K562 (cell line): ENCODE data around the gene KCNMB2.

Experiments
- CEBPB ChIP-seq: fragments of 450-650 bp; IDR thresholded peaks from 2 replicates; pipeline ENCODE4 v1.6.1; 2016; ENCODE audit warnings: missing genetic modification characterization, missing compliant biosample characterization
- KDM1A ChIP-seq, 2 experiments: fragments of 450-650 bp; IDR thresholded peaks; 2 replicates each; pipeline ENCODE4 v1.6.1; 2016; ENCODE audit warnings: mild to moderate bottlenecking in 2 of 2
- MYC ChIP-seq, 2 experiments: fragments of 250-450 bp in 1 of 2; sonication (Bioruptor Pico) in 1 of 2; IDR thresholded peaks; 2 replicates each; pipeline versions ENCODE4 v1.5.1 to v1.6.1; 2012 to 2021; ENCODE audit warnings: low read depth in 2 of 2, borderline replicate concordance in 1 of 2, improper control_type of control experiment in 1 of 2, low read length in 1 of 2, mild to moderate bottlenecking in 1 of 2, moderate library complexity in 1 of 2
- POLR2A ChIP-seq: fragments of 450-650 bp; conservative IDR thresholded peaks from 2 replicates; pipeline ENCODE4 v1.6.1; 2016
- RAD51 ChIP-seq: fragments of 450-650 bp; IDR thresholded peaks from 2 replicates; pipeline ENCODE4 v1.7.1; 2016; ENCODE audit warnings: low read depth, mild to moderate bottlenecking, borderline replicate concordance
- RFX5 ChIP-seq: IDR thresholded peaks from 2 replicates; pipeline ENCODE4 v1.6.1; 2011; ENCODE audit warnings: low read depth, mild to moderate bottlenecking, improper control_type of control experiment, low read length
- TCF7L2 ChIP-seq: fragments of 150-350 bp; IDR thresholded peaks from 2 replicates; pipeline ENCODE4 v1.6.1; 2016; ENCODE audit warnings: low read depth, mild to moderate bottlenecking, low read length, moderate library complexity
- TRIM28 ChIP-seq: fragments of 450-650 bp; IDR thresholded peaks from 2 replicates; pipeline ENCODE4 v1.6.1; 2017
- ZNF77 ChIP-seq: fragments of 250-450 bp; sonication (Bioruptor Pico); IDR thresholded peaks from 2 replicates; pipeline ENCODE4 v1.5.0; 2020
- TF ChIP-seq, protein P1 (sequence below): fragments of 450-650 bp; IDR thresholded peaks from 2 replicates; pipeline ENCODE4 v1.6.1; 2016; ENCODE audit warnings: borderline replicate concordance
- TF ChIP-seq, protein P2 (sequence below): sonication (generic); formaldehyde crosslinking; IDR thresholded peaks from 2 replicates; pipeline ENCODE4 v1.8.1; 2023; ENCODE audit warnings: mild to moderate bottlenecking, missing genetic modification reagents
- TF ChIP-seq, protein P3 (sequence below), 2 experiments: fragments of 450-650 bp in 1 of 2; IDR thresholded peaks; 2 replicates each; pipeline ENCODE4 v1.6.1; 2011 to 2017; ENCODE audit warnings: low read depth in 2 of 2, antibody characterized with exemption in 1 of 2, borderline replicate concordance in 1 of 2, low read length in 1 of 2, mild to moderate bottlenecking in 1 of 2, mixed read lengths in 1 of 2; ENCODE audit not compliant: control insufficient read depth in 1 of 2

DNA sequence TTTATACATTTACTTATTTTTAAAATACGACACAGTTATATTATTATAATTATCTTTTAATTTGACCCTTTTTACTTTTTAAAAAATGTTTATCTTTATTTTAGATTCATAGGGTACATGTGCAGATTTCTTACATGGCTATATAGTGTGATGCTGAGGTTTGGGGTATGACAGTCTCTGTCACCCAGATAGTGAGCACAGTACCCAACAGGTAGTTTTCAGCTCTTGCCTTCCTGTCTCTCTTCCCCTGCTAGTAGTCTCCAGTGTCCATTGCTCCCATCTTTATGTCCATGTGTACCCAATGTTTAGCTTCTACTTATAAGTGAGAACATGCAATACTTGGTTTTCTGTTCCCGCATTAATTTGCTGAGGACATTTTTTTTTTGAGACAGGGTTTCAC, 21.8 kb upstream of the KCNMB2 start:
- TF ChIP-seq TRIM28 (no peak), ZNF77 (CRISPR knock-in tag) (no peak), RAD51 (no peak), POLR2A (no peak), CEBPB (no peak), KDM1A (IDR thresholded peaks at IDR 0.05) (no peak), MYC (IDR thresholded peaks at IDR 0.05; ENCODE audit: low read depth, low read length) (no peak), MYC (CRISPR knock-in tag; IDR thresholded peaks at IDR 0.05; ENCODE audit: borderline replicate concordance, low read depth) (no peak), TCF7L2 (no peak), RFX5 (no peak)
- TF ChIP-seq, protein P1, sequence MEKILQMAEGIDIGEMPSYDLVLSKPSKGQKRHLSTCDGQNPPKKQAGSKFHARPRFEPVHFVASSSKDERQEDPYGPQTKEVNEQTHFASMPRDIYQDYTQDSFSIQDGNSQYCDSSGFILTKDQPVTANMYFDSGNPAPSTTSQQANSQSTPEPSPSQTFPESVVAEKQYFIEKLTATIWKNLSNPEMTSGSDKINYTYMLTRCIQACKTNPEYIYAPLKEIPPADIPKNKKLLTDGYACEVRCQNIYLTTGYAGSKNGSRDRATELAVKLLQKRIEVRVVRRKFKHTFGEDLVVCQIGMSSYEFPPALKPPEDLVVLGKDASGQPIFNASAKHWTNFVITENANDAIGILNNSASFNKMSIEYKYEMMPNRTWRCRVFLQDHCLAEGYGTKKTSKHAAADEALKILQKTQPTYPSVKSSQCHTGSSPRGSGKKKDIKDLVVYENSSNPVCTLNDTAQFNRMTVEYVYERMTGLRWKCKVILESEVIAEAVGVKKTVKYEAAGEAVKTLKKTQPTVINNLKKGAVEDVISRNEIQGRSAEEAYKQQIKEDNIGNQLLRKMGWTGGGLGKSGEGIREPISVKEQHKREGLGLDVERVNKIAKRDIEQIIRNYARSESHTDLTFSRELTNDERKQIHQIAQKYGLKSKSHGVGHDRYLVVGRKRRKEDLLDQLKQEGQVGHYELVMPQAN: no peak
- TF ChIP-seq, protein P2, sequence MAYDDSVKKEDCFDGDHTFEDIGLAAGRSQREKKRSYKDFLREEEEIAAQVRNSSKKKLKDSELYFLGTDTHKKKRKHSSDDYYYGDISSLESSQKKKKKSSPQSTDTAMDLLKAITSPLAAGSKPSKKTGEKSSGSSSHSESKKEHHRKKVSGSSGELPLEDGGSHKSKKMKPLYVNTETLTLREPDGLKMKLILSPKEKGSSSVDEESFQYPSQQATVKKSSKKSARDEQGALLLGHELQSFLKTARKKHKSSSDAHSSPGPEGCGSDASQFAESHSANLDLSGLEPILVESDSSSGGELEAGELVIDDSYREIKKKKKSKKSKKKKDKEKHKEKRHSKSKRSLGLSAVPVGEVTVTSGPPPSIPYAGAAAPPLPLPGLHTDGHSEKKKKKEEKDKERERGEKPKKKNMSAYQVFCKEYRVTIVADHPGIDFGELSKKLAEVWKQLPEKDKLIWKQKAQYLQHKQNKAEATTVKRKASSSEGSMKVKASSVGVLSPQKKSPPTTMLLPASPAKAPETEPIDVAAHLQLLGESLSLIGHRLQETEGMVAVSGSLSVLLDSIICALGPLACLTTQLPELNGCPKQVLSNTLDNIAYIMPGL (CRISPR knock-in tag): no peak
- TF ChIP-seq, protein P3, sequence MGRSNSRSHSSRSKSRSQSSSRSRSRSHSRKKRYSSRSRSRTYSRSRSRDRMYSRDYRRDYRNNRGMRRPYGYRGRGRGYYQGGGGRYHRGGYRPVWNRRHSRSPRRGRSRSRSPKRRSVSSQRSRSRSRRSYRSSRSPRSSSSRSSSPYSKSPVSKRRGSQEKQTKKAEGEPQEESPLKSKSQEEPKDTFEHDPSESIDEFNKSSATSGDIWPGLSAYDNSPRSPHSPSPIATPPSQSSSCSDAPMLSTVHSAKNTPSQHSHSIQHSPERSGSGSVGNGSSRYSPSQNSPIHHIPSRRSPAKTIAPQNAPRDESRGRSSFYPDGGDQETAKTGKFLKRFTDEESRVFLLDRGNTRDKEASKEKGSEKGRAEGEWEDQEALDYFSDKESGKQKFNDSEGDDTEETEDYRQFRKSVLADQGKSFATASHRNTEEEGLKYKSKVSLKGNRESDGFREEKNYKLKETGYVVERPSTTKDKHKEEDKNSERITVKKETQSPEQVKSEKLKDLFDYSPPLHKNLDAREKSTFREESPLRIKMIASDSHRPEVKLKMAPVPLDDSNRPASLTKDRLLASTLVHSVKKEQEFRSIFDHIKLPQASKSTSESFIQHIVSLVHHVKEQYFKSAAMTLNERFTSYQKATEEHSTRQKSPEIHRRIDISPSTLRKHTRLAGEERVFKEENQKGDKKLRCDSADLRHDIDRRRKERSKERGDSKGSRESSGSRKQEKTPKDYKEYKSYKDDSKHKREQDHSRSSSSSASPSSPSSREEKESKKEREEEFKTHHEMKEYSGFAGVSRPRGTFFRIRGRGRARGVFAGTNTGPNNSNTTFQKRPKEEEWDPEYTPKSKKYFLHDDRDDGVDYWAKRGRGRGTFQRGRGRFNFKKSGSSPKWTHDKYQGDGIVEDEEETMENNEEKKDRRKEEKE (IDR thresholded peaks at IDR 0.05; ENCODE audit: borderline replicate concordance in 1 of 2, control insufficient read depth in 1 of 2, low read depth in 2 of 2, low read length in 1 of 2): no peak
